ENCODE data around the gene MSN. TPM values are rescaled to one million over a fixed set of nuclear protein-coding genes. Genes with fewer than 3 reads are reported as not detected.

MSN gene
- polyA plus RNA-seq, 12 donors, result 107 to 195 (median 124) TPM

DNA sequence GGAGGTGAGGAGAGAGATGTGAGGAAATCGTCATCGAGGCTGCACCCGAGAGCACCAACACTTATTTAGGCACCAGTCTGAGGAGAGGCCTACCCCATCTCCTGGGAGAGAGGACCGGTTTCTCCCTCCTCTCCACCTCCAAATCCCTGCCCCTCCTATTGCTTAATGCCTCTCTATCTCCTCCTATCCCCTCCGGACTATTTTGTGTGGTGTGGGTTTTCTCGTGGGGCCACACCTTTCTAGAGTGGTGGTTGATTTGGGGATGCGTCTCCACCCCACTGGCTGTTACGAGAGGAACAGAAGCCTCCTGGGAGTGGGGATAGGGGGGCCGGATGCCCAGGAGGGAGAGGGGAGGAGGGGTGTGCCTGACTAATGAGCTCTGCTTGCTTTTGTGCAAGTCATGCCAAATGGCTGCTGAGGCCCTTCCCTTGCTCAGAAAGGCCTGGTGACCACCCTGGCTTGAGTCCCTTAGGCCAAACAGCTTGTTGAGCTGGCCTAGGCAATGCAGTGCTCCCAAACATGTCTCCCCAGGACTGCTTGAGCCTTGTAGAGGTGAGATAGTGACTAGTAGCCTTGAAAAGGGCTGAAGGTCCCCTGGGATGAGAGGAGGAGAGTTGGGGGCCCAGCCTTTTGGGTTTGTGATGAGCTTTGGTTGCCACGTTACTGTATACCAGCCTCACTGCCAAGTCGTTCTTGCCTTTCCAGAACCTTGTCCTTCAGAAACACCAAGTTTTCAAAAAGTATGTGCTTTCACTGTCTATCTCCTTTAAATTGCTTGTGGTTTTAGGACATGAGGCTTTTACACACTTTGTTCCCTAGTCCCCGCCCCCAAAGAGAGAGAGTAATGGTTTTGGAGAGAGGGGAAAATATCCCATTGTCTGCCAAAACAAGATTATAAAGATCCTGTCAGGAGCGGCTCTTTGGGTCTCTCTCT lies 1.2 kb downstream of the MSN start:
- peak; percentile 26 for DNase-seq

DNA sequence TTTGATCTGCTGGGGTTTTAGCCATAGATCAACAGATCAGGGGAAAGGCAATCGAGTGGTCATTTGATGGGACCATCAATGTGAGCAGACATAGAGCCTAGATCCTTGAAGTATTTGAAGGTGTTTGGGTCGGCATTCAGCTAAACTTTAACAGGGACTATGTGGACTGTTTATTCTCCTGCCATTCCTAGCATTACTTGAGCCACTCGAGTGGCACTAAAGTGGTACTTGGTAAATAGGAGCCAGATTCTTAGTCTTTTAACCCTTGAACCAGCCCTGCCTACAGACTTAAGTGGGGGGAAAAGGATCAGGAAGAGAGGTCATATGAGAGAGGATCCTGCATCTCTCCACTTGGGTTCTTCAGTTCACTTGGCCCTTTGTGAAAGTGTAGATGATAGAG lies 3.8 kb downstream of the MSN start:
- DNase-seq, result no peak

DNA sequence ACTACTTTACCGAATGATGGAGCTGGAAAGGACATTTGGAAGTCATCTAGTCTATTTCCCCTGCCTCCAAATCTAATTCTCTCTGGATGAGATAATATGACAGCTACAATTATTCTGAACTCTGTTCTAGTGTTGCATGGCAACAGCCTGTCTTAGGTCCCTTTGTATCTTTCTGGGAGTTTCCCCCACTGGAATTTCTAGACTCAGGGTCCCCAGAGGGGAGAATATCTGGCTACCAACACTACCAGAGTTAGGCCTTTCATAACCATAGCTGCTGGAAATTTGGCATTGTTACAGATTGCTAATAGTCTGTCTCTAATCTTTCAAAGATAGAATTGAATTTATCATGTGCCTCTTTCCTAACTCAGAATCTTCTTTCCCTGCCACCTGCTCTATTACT lies 4.5 kb downstream of the MSN start:
- no peak for DNase-seq

DNA sequence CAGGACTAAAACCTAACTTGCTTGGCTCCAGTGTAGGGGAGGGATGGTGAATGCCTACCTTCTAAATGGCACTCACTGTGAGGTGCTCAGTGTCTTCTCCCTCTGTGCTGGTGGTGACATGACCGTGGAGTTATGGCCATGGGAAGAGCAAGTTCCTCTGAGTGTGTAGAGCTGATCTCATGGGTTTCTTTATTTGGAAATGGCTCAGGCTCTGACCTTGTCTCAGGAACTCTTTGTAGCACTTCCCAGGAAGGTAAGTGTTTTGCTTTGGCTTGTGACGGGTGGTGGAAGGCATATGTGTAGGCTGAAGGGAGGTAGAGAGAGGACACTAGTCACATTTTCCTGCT lies 6.4 kb downstream of the MSN start:
- no peak for DNase-seq

DNA sequence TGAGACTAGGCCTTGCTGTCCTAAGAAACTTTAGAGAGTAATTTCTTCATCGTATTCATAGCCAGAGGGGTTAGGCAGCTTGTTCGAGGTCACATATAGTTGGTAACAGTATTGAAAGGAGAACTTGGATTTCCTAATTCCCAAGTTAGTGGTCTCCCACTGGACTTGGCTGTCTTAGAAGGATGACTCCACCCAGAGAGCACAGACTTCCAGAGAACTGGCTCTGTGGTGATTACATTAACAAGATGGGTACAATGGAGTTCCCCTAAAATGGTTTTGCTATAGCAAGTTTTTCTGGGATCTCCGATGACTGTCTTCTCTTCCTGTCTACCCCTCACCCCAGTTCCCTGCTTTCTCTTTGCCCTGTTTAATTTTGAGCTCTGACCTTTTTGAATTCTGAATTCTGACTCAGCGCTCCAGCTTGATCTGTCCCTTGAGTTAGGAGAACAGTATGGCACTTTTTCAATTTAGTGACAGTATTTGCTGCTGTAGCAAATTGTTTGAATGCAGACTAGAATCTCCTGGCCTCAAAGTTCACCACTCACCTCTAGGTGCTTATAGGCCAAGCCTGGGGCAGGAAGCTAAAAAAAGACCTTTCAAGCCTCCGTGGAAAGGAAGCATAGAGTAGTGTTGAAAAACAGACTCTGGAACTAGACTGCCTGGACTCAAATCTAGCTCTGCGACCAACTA lies 6.9 kb downstream of the MSN start:
- no peak for DNase-seq

DNA sequence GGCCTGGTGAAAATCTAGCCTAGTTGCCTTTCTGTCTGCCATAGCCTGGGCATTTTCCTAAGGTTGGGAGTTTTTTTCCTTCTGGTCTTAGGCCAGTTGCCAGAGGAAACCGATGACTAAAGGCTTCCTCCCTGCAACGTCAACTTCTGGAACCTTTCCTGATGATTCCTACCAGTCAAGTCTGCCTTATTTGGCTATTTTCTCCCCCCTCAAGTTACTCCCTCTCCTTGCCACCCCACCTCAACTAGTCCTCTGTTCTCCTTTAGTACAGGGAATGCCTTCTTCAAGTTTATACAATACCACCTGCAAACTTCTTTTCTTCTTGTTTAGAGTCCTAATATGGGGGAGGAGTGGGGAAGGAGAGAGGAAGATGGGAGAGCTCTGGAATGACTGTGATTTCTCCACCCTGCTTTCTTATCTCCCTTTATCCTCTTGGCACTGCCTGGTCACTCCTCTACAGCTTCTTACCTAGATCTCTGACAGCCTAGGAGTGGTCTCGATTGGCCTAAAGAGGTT lies 10.6 kb downstream of the MSN start:
- DNase-seq, result peak; percentile 41

DNA sequence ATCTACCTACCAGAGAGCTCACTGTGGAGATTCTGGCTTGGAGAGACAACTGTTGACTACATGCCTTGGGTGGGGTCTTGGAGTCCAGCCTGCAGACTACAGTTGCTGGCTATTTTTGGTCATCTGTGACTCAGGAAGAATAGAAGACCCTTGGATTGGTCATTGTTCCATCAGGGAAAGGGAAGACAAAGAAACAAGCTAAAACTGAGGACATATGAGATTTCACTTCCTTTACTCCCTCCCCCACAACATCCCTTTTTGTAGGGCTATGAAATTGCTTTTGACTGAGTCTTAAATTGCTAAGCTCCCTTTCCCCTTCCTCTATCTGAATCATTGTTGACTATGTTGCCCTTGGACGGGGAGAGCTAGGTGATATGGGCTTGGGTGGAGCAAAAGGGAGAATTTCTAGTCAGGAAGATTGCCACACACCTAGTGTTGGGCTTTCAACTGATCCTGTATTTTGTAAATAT lies 11.7 kb downstream of the MSN start:
- no peak for DNase-seq

DNA sequence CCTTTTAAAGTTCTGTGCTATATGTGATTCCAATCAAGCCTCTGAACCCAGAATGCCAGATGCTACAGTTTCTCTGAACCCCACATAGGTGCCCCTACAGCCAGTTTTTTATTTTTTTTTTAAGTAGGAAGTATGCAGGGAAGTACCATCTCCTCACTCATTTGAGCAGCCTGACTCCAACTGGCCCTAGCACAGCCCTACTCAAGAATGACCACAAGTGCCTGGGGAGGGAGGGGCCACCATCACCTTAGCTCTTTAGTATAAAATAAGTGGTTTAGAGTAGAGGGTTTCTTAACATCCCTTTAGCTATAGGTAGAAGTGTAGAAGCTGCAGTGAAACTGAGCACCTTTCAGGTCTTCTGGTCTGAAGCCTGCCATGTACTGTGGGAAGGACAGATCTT lies 14.4 kb downstream of the MSN start:
- DNase-seq, result no peak

DNA sequence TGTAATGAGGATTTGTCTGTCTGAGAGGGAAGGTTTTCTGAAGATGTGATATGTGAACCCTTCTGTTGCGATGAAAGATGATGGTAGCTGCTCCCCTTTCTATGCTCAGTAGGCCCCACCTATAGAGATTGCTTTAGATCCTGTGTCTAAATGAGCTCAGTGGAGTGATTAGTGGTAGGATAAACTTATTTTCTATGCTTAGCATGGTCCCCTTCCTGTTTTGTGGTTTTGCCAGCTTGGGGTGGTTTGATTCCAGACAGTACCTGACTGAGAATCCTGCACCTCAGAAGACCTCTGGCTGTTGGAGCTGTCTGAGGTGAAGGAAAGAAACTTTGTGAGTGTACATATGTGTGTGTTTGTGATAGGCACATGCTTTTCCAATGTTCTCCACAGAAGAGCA lies 17.7 kb downstream of the MSN start:
- no peak for DNase-seq

DNA sequence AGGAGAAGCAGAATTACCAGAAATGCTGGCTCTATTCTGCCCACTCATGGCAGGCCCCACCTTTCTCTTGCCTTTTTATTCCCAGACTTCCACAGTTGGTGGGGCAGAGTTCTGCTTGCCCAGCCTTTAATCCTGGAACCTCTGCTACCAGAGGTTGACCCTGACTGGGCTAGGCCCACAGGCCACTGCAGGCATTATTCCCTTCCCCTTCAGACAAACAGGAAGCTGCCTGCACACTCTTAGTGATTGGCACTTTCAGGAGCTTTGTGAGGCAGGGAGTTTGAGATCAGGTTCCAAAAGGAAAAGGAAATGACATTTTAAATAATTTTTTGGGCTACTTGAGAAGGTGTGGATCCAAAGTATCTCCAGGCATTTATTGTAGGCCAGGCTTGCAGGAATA lies 18.8 kb downstream of the MSN start:
- no peak for DNase-seq

DNA sequence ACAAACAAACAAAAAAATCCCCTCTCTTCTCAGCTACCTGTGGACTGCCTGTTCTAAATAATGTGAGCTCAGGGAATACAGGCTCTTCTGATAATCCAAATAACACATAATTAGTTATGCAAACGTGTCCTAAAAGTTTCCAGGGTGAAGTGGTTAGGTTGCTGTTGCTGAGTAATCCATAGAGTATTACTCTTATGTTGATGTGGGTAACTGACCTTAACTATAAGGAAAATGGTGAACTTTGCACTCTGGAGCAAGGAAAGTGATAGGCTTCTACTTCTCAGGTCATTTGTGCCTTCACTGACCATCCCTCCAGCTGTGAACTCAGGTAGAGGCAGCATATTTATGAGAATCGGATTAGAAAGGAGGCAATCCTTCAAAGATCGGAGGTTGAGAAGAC lies 19.9 kb downstream of the MSN start:
- DNase-seq, result no peak

DNA sequence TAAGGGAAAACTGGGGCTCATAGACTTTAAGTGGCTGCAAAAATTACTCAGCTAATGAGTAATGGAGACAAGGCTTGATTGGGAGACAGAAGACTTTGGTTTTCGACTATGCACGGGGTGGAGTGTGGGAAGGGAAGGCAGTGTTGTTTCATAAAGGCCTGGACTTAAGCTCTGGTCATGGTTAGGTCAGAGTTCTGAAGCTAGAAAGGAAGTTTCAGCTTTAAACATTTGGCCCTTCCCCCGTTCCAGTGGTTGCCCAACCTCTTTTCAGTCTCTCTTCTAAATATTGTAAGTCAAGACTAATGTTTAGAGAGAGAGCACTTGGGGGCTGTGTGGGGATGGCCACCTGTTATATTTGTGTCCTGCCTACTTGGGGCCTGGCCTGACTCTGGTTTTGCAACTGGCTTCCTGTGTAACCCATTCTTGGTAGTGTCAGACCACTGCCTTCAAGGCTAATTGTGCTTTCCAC lies 21.0 kb downstream of the MSN start:
- DNase-seq, result no peak

DNA sequence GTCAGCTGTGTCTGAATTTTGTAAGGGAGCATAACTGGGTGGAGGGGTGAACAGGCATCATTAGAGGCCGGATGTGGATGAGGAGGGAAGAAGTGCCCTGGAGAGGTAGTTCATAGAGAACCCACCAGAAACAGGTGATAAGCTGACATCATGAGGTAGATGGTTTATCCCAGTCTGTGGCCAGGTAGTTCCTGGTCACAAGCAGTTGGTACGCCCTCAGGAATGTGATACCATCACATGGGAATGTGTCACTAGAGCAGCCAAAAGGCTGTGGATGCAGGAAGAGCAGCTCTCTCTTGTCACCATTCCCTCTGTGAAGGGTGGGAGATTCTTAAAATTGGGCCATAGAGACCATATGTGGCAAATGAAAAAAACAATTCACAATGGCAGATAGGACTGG lies 21.9 kb downstream of the MSN start:
- DNase-seq, result no peak

DNA sequence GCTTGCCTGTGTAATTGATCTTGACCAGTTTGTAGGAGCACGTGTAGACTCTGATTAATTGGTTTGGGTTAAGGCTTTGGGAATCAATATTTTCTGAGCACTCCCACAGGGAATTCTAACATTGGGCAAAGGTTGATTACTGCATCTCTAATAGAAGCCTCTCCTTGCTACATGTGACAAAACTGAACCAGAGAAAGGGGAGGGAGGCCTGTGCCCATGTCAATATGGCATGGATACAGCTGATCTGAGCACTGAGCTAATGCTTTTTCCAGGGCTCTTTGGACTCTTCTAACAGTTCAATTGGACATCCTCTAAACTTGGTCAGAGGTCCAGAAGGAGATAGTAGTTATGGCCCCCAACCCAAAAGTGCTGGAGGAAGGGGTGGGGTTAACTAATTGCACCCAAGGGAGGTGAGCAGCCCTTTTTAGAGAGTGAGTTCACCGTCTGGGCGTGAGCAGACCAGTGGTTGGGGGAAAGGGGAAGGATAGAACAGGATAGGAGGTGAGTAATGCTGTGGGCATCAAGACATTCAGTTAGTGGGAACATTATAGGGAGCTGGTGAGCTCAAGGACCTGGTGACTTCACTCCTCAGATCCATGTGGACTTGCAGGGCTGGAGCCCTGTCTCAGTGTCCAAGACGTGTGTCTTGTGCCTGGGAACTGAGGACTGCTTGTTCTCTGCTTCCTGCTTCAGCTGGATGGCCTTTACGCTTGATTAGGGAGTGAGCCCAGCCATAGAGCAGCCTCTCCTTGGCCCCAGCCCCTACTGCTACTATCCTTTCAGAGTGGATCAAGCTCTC lies 22.8 kb downstream of the MSN start:
- no peak for DNase-seq

DNA sequence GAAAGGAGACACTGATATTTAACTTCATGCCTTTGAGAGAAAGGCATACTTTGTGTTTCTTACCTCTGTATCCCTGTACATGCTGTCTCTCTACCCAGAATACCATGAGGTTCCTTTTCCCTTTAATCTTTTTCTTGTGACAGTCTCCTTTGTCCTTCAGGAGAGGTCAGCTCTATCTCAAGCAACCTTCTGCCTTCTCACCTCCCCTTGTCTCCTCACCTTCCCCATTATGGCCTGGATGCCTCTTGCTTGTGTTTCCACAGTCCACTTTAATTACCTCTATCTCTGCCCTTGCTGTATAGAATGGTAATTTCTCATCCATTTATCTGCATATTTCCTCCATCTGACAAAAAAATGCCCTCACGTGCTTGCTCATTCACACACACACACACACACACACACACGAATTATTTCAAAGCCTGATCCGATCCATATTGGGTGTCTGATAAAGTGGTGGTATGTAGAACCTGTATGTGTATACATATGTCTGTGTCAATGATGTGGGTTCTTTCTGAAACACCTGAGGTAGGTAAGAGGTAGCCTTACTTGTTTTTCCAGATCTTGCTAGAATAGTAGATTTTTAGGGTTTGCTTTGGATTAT lies 28.5 kb downstream of the MSN start:
- DNase-seq, result no peak

DNA sequence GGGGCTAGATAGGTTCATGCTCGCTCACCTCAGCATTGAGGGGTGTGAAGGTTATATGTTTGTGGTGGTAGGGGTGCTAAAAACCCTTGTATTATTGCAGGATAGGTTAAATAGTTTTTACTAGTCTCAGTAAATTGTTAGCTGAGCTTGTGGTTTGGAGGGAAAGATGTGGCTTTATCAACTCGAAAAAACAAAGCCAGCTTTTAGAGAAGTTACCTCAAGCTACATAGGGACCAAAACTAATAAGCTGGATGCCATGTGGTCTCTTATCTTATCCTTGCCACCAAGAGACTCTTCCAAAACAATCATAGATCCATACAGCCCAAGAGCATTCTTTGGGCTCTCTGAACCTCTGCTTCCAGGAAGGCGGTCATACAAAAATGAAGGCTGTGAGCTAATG lies 29.2 kb downstream of the MSN start:
- no peak for DNase-seq

DNA sequence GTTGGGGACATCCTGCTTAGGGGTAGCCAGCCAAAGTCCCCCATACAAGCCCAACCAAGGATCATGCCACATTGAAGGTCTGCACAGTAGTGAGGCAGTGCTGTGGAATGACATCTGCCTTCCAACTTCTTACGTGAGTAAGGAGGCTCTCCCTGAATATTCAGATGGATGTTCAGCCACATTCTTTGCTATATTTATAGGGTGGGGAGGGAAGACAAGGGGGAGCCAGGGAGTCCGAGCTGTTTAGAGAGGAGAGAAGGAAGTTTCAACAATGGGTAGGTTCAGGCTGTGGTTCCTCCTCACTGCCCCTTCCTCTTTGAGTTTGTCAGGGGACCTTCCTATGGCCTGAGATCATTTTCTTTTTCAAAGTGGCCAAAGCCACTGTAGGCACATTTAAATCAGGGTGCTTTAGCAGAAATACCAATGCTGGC lies 29.8 kb downstream of the MSN start:
- no peak for DNase-seq

DNA sequence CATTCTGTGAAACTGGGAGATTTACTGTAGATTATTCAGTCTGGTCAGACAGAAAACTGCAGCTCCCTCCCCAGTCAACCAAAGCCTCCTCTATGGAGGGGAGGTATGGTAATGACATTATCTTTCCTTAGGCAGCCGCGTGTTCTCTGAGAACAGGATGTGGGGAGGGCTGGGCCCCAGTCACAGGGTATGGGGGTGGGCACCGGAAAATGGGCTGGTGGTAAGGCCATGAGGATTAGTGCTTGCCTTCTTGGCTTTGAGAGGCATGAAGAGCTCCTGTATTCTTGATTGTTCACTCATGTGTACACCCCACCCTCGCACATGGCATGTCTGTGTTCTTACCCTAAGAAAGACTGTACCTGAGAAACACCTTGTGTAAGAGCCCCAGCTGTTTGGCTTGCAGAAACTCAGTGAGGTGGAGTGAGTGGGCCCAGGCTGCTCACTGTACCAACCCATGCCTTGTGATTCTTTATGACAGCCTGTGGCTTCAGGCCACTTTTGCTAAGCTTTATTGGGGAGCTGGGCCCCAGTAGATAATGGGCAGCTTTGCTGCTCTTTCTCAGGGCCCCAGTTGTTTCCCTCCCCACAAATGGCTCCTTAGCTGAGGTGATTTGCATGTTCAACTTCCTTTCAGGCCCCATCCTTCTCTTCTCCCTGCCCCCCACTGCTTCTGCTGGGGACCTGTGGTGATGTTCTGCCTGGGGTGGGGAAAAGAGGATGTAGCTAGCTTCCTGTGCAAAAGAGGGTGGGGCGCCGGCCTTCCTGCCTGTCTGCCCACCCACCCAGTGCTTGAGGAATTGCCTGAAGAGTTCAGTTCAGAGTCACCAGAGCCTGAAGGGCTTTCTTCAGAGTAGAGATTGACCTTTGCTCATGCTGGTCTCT lies 30.7 kb downstream of the MSN start:
- DNase-seq, result no peak

DNA sequence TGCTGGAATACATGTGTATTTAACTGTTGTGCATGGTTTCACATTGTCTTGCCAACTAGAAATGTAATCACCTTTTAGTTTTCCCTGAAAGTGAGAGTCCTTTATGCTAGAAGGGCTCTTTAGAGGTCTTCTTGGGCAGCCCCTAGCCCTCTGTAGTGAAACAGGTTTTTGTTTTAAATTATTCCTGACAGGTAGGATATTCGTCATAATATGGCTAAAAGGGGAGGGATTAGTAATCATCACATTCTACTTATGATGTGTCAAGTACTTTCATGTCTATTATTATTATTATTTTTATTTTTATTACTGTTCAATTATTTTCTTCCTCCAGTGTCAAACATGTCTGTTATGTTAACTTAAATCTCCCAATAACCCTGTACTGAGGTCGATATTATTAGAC lies 35.5 kb downstream of the MSN start:
- DNase-seq, result no peak

DNA sequence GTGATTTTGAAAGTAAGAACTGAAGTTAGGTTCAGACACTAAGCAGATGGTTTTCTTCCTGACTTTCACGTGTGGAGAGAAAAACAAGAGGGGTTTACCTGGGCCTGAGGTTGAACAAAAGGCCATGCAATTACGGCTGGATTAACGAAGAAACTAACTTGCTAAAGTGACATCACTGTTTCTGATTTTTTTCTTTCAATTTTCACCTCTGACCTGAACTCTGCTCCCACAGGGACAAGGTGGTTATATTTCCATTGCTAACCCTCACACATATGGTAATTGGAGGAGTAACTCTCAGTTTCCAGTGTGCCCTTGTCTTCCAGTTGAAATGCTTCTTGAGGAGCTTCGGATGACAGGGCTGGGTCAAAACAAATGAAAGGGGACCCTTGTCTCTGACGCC lies 38.0 kb downstream of the MSN start:
- DNase-seq, result no peak
